Activated CD4-positive, alpha-beta T cell treated with anti-CD3 and anti-CD28 coated beads, Interleukin-2, amount 50 U/mL, for 48 hours (primary cell): ENCODE data around the gene SPSB4.
"Not testable (repeated sequence)": the region's sequence is repeated elsewhere in the genome, so short reads cannot be mapped to it uniquely, and the experiment has no call there.

ENCODE experiments used
- DNase-seq, 2 experiments: peaks; one replicate each; pipeline ENCODE4 v3.0.0-alpha.2; 2020

Gene SPSB4

GRCh38 chr3:141096164-141096563, 45.0 kb downstream of the SPSB4 start:
- no peak for DNase-seq

GRCh38 chr3:141096981-141097380, 45.8 kb downstream of the SPSB4 start:
- no peak for DNase-seq

- no peak for DNase-seq
These were observed 49.0 kb downstream of the SPSB4 start for GRCh38 chr3:141100112-141100511.

GRCh38 chr3:141100531-141101320, 49.6 kb downstream of the SPSB4 start:
- no peak for DNase-seq

- no peak for DNase-seq
These were observed 51.2 kb downstream of the SPSB4 start for GRCh38 chr3:141102372-141102771.

GRCh38 chr3:141103067-141103466, 51.9 kb downstream of the SPSB4 start:
- DNase-seq, result no peak

- DNase-seq, result no peak
These were observed 52.4 kb downstream of the SPSB4 start for GRCh38 chr3:141103503-141103902.

GRCh38 chr3:141104151-141104821, 53.1 kb downstream of the SPSB4 start:
- no peak for DNase-seq

GRCh38 chr3:141105828-141106628, 54.9 kb downstream of the SPSB4 start:
- DNase-seq, result peak; percentile 60 to 67

GRCh38 chr3:141106842-141107241, 55.7 kb downstream of the SPSB4 start:
- DNase-seq, result no peak

- no peak for DNase-seq
These were observed 56.9 kb downstream of the SPSB4 start for GRCh38 chr3:141108039-141108438.

GRCh38 chr3:141109751-141110150, 58.6 kb downstream of the SPSB4 start:
- no peak for DNase-seq

GRCh38 chr3:141110322-141110721, 59.2 kb downstream of the SPSB4 start:
- DNase-seq, result no peak

- no peak for DNase-seq
These were observed 60.4 kb downstream of the SPSB4 start for GRCh38 chr3:141111364-141112155.

- no peak for DNase-seq
These were observed 61.6 kb downstream of the SPSB4 start for GRCh38 chr3:141112686-141113297.

- DNase-seq, result not testable (repeated sequence)
These were observed 62.5 kb downstream of the SPSB4 start for GRCh38 chr3:141113680-141114079.

- no peak for DNase-seq
These were observed 63.1 kb downstream of the SPSB4 start for GRCh38 chr3:141114179-141114745.

GRCh38 chr3:141114816-141115460, 63.8 kb downstream of the SPSB4 start:
- DNase-seq, result no peak

- DNase-seq, result no peak
These were observed 64.8 kb downstream of the SPSB4 start for GRCh38 chr3:141115789-141116541.

GRCh38 chr3:141116721-141117120, 65.6 kb downstream of the SPSB4 start:
- DNase-seq, result no peak

GRCh38 chr3:141117982-141118381, 66.8 kb downstream of the SPSB4 start:
- not testable (repeated sequence) for DNase-seq
